PC-9 (cell line): ENCODE data around the gene RCAN1. TPM values are rescaled to one million over a fixed set of nuclear protein-coding genes. Genes with fewer than 3 reads are reported as not detected.

ENCODE experiments used
- BruUV-seq: library from RNA; stranded (reverse); fragments of 400-500 nt; replicated peaks from 2 replicates; lab custom pipeline; 2021; lab: Mats Ljungman, UMichigan
- CTCF ChIA-PET: fragments of 300-600 bp; sonication (Branson Sonifier 250); formaldehyde crosslinking; loops from one replicate; lab custom pipeline; 2022; ENCODE audit warnings: antibody characterized with exemption; lab: Charles Lee
- POLR2A ChIA-PET: fragments of 300-600 bp; sonication (Branson Sonifier 250); formaldehyde crosslinking; loops from one replicate; lab custom pipeline; 2022; ENCODE audit warnings: antibody characterized with exemption; ENCODE audit not compliant: unreplicated experiment; lab: Charles Lee
- DNase-seq, 2 experiments: peaks; one replicate each; pipeline versions ENCODE4 v3.0.0 to v3.0.0-alpha.2; 2015 to 2022; ENCODE audit warnings: mixed read lengths in 1 of 2
- H2AFZ ChIP-seq: fragments of 200-600 bp; sonication (generic); 2 replicates; pipeline ENCODE4 v1.8.1; 2017; ENCODE audit warnings: antibody characterized with exemption
- H3F3A ChIP-seq: fragments of 200-600 bp; sonication (generic); 2 replicates; pipeline ENCODE4 v1.8.1; 2017; ENCODE audit warnings: antibody characterized with exemption, mild to moderate bottlenecking, low read depth; ENCODE audit not compliant: insufficient read depth
- H3K27ac ChIP-seq: fragments of 200-600 bp; sonication (generic); 2 replicates; pipeline ENCODE4 v1.6.1; 2016; ENCODE audit warnings: mixed run types
- H3K27me3 ChIP-seq: fragments of 200-600 bp; sonication (generic); 2 replicates; pipeline ENCODE4 v1.6.1; 2016; ENCODE audit warnings: low read depth, mixed run types; ENCODE audit not compliant: insufficient read depth
- H3K36me3 ChIP-seq: fragments of 200-600 bp; sonication (generic); 2 replicates; pipeline ENCODE4 v1.6.1; 2016; ENCODE audit warnings: low read depth, mixed run types
- H3K4me1 ChIP-seq: fragments of 200-600 bp; sonication (generic); replicated peaks from 2 replicates; pipeline ENCODE4 v1.6.1; 2016; ENCODE audit warnings: mixed run types; ENCODE audit not compliant: insufficient read depth
- H3K4me2 ChIP-seq: fragments of 200-600 bp; sonication (generic); 2 replicates; pipeline ENCODE4 v1.6.1; 2017; ENCODE audit warnings: mixed run types
- H3K4me3 ChIP-seq: fragments of 200-600 bp; sonication (generic); 2 replicates; pipeline ENCODE4 v1.6.1; 2016; ENCODE audit warnings: mixed run types
- H3K79me2 ChIP-seq: fragments of 200-600 bp; sonication (generic); 2 replicates; pipeline ENCODE4 v1.6.1; 2017; ENCODE audit warnings: low read depth, mixed run types
- H3K9me2 ChIP-seq: fragments of 200-600 bp; sonication (generic); 2 replicates; pipeline ENCODE4 v1.8.1; 2017; ENCODE audit warnings: mild to moderate bottlenecking; ENCODE audit not compliant: insufficient read depth
- H3K9me3 ChIP-seq: fragments of 200-600 bp; sonication (generic); 2 replicates; pipeline ENCODE4 v1.8.1; 2016; ENCODE audit warnings: low read depth; ENCODE audit not compliant: insufficient read depth
- H4K20me1 ChIP-seq: fragments of 200-600 bp; sonication (generic); 2 replicates; pipeline ENCODE4 v1.8.1; 2017; ENCODE audit not compliant: insufficient read depth
- EZH2 ChIP-seq: fragments of 200-600 bp; sonication (generic); IDR thresholded peaks from 2 replicates; pipeline ENCODE4 v1.8.0; 2017; ENCODE audit warnings: antibody characterized with exemption, low read depth
- intact Hi-C: fragments of 100-400 bp; cut with micrococcal nuclease; formaldehyde crosslinking; loops from one replicate; pipeline ENCODE4 v1.10.0; 2022; ENCODE audit not compliant: unreplicated experiment
- total RNA-seq: library from RNA; stranded (reverse); gene quantifications from 2 replicates; pipeline ENCODE4 v1.2.3, GENCODE V29; 2021
- TF ChIP-seq, protein P1 (sequence below): fragments of 200-600 bp; sonication (generic); conservative IDR thresholded peaks from 2 replicates; pipeline ENCODE4 v1.6.1; 2017; ENCODE audit warnings: mixed run types, antibody characterized with exemption, mild to moderate bottlenecking, moderate library complexity

The RCAN1 gene
- total RNA-seq, 1 experiment from 2014 or later, result 7.2 TPM

DNA sequence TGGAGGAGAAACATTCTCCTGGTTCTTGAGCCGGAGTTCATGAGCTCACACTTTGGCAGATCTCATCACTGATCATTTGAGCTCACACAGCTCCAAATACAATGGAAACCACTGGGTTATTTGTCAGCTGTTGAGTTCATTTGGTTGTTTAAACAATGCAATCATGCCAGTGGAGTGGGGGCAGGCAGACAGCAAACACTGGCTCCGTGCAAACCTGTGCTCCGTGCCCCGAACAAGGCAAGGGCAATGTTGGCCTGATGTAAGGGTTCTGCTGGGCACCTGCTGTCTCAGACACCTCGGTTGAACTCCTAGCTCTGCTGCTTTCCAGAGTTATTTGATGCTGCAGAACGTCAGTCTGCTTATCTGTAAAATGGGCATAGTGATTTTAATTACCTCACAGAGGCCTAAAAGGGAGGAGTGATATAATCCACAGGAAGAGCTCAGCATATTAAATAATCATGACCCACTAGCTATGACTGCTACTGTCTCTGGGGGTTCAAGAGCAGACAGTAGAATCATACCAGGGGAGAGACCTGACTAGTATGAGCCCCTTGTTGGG lies 33.9 kb upstream of the RCAN1 start:
- no peaks in the 10 kb centered on the region for H3K9me2 ChIP-seq
- BruUV-seq, result no TSS peak
- H3K4me3 ChIP-seq, result no peak overlapping the region
- no peaks in the 10 kb centered on the region for H3K27me3 ChIP-seq
- POLR2A ChIA-PET, result no interaction called here
- TF ChIP-seq EZH2, result no peak
- TF ChIP-seq, protein P1, sequence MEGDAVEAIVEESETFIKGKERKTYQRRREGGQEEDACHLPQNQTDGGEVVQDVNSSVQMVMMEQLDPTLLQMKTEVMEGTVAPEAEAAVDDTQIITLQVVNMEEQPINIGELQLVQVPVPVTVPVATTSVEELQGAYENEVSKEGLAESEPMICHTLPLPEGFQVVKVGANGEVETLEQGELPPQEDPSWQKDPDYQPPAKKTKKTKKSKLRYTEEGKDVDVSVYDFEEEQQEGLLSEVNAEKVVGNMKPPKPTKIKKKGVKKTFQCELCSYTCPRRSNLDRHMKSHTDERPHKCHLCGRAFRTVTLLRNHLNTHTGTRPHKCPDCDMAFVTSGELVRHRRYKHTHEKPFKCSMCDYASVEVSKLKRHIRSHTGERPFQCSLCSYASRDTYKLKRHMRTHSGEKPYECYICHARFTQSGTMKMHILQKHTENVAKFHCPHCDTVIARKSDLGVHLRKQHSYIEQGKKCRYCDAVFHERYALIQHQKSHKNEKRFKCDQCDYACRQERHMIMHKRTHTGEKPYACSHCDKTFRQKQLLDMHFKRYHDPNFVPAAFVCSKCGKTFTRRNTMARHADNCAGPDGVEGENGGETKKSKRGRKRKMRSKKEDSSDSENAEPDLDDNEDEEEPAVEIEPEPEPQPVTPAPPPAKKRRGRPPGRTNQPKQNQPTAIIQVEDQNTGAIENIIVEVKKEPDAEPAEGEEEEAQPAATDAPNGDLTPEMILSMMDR, result no peak
- intact Hi-C loops, result no loop called here
- no peaks in the 10 kb centered on the region for H4K20me1 ChIP-seq
- no peaks in the 10 kb centered on the region for H3K4me1 ChIP-seq
- no peak overlapping the region for H2AFZ ChIP-seq
- DNase-seq, result no peak
- no peaks in the 10 kb centered on the region for H3K79me2 ChIP-seq
- CTCF ChIA-PET, result interaction anchor here (0.6 to 0.9 kb wide), 2 partner anchors 26 to 379 kb away, joined by 3 to 5 read pairs; no protein-coding TSS in a partner anchor
- no peaks in the 10 kb centered on the region for H3K36me3 ChIP-seq
- no peaks in the 10 kb centered on the region for H3F3A ChIP-seq
- no peak overlapping the region for H3K27ac ChIP-seq
- H3K9me3 ChIP-seq, result no peaks in the 10 kb centered on the region
- H3K4me2 ChIP-seq, result no peak overlapping the region

DNA sequence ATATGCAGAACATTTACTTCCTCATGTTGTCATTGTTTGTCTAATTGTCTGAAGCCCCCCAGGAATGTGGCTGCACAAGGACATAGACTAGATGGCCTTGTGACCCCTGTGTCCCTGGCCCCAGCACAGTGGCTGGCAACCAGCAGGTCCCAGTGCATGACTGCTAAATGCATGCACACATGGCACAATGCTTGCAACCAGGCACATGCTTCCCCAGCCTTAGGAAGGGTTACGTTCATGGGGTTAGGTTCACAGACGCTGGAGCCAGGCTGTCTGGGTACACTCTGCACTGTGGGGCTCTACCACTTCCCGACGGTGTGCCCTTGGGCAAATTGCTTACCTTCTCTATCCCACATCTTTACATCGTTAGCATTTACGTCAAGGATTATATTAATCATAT lies 32.6 kb upstream of the RCAN1 start:
- no peak overlapping the region for H2AFZ ChIP-seq
- no peaks in the 10 kb centered on the region for H3K36me3 ChIP-seq
- H3K4me2 ChIP-seq, result no peak overlapping the region
- no peaks in the 10 kb centered on the region for H3K4me1 ChIP-seq
- no peak overlapping the region for H3K4me3 ChIP-seq
- ChIA-PET POLR2A (interaction anchor here (0.5 kb wide), 1 partner anchor 57 kb away, joined by 3 read pairs; no protein-coding TSS in a partner anchor), CTCF (no interaction called here)
- no peaks in the 10 kb centered on the region for H4K20me1 ChIP-seq
- DNase-seq, result no peak
- TF ChIP-seq, protein P1, result no peak
- TF ChIP-seq EZH2, result no peak
- intact Hi-C loops, result no loop called here
- H3K9me3 ChIP-seq, result no peaks in the 10 kb centered on the region
- no peaks in the 10 kb centered on the region for H3K27me3 ChIP-seq
- no peak overlapping the region for H3K27ac ChIP-seq
- no peaks in the 10 kb centered on the region for H3K9me2 ChIP-seq
- H3F3A ChIP-seq, result no peaks in the 10 kb centered on the region
- H3K79me2 ChIP-seq, result no peaks in the 10 kb centered on the region
- no TSS peak for BruUV-seq

DNA sequence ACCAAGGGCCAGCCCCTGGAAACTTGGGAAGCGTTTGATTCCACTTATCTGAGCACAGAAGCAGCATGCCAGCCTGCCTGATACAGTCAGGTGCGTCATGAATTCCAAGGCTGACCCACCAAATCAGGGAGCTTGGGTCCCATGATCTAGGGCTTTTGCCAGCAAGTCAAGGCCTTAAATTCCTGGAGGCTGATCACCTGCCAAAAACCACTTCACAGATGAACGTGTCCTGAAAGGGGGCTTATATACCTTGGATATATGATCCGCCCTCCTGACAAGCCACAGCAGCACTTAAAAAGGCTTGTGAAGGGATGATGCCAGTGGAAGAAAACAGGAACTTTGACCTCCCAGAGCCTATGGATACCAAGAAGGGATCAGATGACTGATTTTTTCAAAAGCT lies 29.9 kb upstream of the RCAN1 start:
- Histone ChIP-seq H3K4me1 (no peaks in the 10 kb centered on the region; the same call in 1 of the 2 replicates), H3K4me3 (no peak overlapping the region), H3F3A (no peaks in the 10 kb centered on the region), H3K27me3 (no peaks in the 10 kb centered on the region), H3K4me2 (no peak overlapping the region), H4K20me1 (no peaks in the 10 kb centered on the region), H3K9me2 (no peaks in the 10 kb centered on the region), H3K36me3 (no peaks in the 10 kb centered on the region), H2AFZ (no peak overlapping the region), H3K9me3 (no peaks in the 10 kb centered on the region), H3K79me2 (no peaks in the 10 kb centered on the region), H3K27ac (no peak overlapping the region)
- intact Hi-C loops, result no loop called here
- TF ChIP-seq EZH2, result no peak
- TF ChIP-seq, protein P1, result no peak
- no TSS peak for BruUV-seq
- DNase-seq, result no peak
- POLR2A ChIA-PET, result no interaction called here
- CTCF ChIA-PET, result no interaction called here
